ENCODE measurements around the gene C1orf56.

Gene C1orf56

DNA sequence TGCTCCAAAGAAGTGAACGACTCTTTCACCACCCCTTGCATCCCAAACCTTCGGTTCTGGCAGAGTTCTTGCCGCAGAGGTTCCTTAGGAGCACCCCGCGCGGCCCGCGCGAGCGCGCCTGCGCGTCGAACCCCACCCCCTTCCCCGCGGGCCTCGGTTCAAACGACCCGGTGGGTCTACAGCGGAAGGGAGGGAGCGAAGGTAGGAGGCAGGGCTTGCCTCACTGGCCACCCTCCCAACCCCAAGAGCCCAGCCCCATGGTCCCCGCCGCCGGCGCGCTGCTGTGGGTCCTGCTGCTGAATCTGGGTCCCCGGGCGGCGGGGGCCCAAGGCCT lies at the start of gene C1orf56:
Gene C1orf56 (plus strand): TSS at position 161 of the 334 bp plus-strand sequence. CDS start 97 bp downstream, at position 258.
- H3K27ac ChIP-seq (ENCODE audit: low read depth, low read length): no peak within 1 kb of the TSS
- peak within 1 kb of the TSS; percentile 47 for H3K4me3 ChIP-seq (ENCODE audit: insufficient read depth, low read length, poor library complexity, severe bottlenecking)
- no peaks in the 10 kb centered on the region for H4K20me1 ChIP-seq (ENCODE audit: low read depth, low read length)

DNA sequence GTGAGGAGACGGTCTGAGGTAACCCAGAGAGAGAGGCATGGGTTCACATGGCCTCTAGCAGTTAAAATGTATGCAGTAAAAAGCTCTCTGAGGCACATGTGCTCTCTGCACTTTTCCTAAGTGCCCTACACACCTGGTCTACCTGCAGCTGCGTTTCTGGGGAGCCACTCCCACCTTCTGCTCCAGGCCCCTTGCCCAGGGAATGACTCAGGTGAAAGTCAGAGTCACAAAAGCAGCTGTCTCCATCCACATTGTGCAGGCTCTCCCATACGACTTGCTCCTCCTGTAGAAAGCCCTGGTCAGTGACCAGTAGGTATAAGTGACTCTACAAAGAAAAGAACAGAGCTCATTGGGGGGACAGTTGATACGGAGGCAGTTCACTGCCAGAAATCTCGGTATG lies 49.6 kb upstream of the C1orf56 start:
- Histone ChIP-seq H3K9ac (ENCODE audit: low read length) (no peak overlapping the region), H3K79me2 (ENCODE audit: insufficient read depth, low read length) (no peaks in the 10 kb centered on the region), H3K4me2 (ENCODE audit: low read depth, low read length, poor library complexity, severe bottlenecking) (no peak overlapping the region), H3K9me3 (ENCODE audit: insufficient read depth, low read length) (no peaks in the 10 kb centered on the region), H3K9me2 (replicated peaks; ENCODE audit: insufficient read depth, low read length) (no peaks in the 10 kb centered on the region), H3K27me3 (ENCODE audit: low read length) (no peaks in the 10 kb centered on the region), H3K36me3 (ENCODE audit: low read length) (no peaks in the 10 kb centered on the region), H3F3A (ENCODE audit: insufficient read depth) (no peaks in the 10 kb centered on the region), H4K20me1 (ENCODE audit: low read depth, low read length) (no peaks in the 10 kb centered on the region), H2AFZ (ENCODE audit: low read depth, low read length, severe bottlenecking) (no peak overlapping the region), H3K27ac (ENCODE audit: low read depth, low read length) (no peak overlapping the region), H3K4me3 (ENCODE audit: insufficient read depth, low read length, poor library complexity, severe bottlenecking) (no peak overlapping the region)
- TF ChIP-seq EZH2phosphoT487 (conservative IDR thresholded peaks at IDR 0.05; ENCODE audit: low read length) (no peak), CTCF (IDR thresholded peaks at IDR 0.05; ENCODE audit: insufficient read depth, low read length, poor library complexity, severe bottlenecking) (no peak)

More for the DNA sequence above, at the start of gene C1orf56:
- TF ChIP-seq EZH2phosphoT487 (conservative IDR thresholded peaks at IDR 0.05; ENCODE audit: low read length) (no peak), CTCF (IDR thresholded peaks at IDR 0.05; ENCODE audit: insufficient read depth, low read length, poor library complexity, severe bottlenecking) (no peak)
- Histone ChIP-seq H2AFZ (ENCODE audit: low read depth, low read length, severe bottlenecking) (peak within 1 kb of the TSS; percentile 52), H3K9ac (ENCODE audit: low read length) (peak within 1 kb of the TSS; percentile 57), H3F3A (ENCODE audit: insufficient read depth) (peaks cover 16% of the 10 kb centered on the region; the same call in 1 of the 2 replicates), H3K9me2 (replicated peaks; ENCODE audit: insufficient read depth, low read length) (no peaks in the 10 kb centered on the region), H3K9me3 (ENCODE audit: insufficient read depth, low read length) (no peaks in the 10 kb centered on the region), H3K27me3 (ENCODE audit: low read length) (no peaks in the 10 kb centered on the region), H3K36me3 (ENCODE audit: low read length) (no peaks in the 10 kb centered on the region), H3K4me2 (ENCODE audit: low read depth, low read length, poor library complexity, severe bottlenecking) (peak within 1 kb of the TSS; percentile 60), H3K79me2 (ENCODE audit: insufficient read depth, low read length) (no peaks in the 10 kb centered on the region)

DNA sequence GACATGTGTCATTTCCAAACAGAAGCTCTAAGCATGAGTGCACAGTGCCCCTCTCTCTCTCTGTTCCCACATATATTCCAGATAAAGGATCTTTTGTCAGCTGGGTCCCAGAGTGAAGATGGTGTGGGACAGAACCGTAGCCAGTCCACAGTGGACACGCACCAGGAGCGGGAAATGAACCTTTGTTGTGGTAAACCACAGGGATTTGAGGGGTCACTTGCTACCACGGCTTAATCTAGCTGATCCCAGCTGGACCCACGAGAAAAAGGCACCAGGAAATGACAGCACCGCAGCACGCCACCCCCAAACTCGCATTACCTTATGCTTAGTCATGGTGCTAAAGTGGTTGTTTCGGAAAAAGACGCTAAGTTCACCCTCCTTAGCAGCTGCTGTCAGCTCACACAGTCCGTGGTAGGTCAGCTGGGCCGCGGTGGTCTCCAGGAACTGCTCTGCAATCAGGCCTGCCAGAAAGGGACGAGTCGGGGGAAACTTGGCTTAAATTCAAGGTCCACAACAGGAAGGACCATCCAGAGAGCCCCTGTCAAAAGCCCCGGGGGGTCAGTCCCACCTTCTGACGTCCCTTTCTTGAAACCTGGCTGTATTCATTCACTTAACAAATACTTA lies 48.4 kb upstream of the C1orf56 start:
- H3K27me3 ChIP-seq (ENCODE audit: low read length): no peaks in the 10 kb centered on the region
- H4K20me1 ChIP-seq (ENCODE audit: low read depth, low read length): no peaks in the 10 kb centered on the region
- no peaks in the 10 kb centered on the region for H3F3A ChIP-seq (ENCODE audit: insufficient read depth)
- H3K79me2 ChIP-seq (ENCODE audit: insufficient read depth, low read length): no peaks in the 10 kb centered on the region
- no peak overlapping the region for H3K27ac ChIP-seq (ENCODE audit: low read depth, low read length)
- H3K36me3 ChIP-seq (ENCODE audit: low read length): no peaks in the 10 kb centered on the region
- no peak overlapping the region for H3K9ac ChIP-seq (ENCODE audit: low read length)
- H3K9me2 ChIP-seq (replicated peaks; ENCODE audit: insufficient read depth, low read length): no peaks in the 10 kb centered on the region
- H3K9me3 ChIP-seq (ENCODE audit: insufficient read depth, low read length): no peaks in the 10 kb centered on the region
- no peak overlapping the region for H3K4me3 ChIP-seq (ENCODE audit: insufficient read depth, low read length, poor library complexity, severe bottlenecking)
- H3K4me2 ChIP-seq (ENCODE audit: low read depth, low read length, poor library complexity, severe bottlenecking): no peak overlapping the region
- TF ChIP-seq CTCF (IDR thresholded peaks at IDR 0.05; ENCODE audit: insufficient read depth, low read length, poor library complexity, severe bottlenecking) (no peak), EZH2phosphoT487 (conservative IDR thresholded peaks at IDR 0.05; ENCODE audit: low read length) (no peak)
- H2AFZ ChIP-seq (ENCODE audit: low read depth, low read length, severe bottlenecking): no peak overlapping the region

Data from SU-DHL-6 (cell line).